ENCODE data around the gene CPN2.

CPN2 gene

DNA sequence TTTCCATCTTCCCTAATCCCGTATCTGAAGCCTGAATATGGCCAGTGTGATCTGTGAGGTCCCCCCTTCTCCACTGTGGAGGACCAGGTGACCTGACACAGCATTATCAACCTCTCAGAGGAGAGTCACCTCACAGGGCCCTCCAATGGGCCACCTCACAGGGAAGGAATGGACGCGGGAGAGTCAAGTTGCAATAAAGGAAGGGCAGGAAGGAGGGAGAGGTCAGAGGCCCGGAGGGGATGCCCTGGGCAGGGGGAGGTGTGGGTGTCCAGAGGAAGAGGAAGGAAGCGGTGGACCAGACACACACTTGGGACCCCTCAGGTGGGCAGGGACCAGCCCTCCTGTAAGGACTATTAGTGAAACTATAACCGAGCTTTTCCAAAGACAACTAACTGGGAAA, 33.0 kb upstream of the CPN2 start:
- Histone ChIP-seq H3K27me3 (ENCODE audit: insufficient read depth, low read length, poor library complexity, severe bottlenecking) (no peaks in the 10 kb centered on the region), H3K9ac (ENCODE audit: low read depth, low read length, poor library complexity, severe bottlenecking) (no peak overlapping the region), H3K79me2 (ENCODE audit: insufficient read depth, low read length) (no peaks in the 10 kb centered on the region), H3K4me2 (ENCODE audit: low read depth, low read length, poor library complexity, severe bottlenecking) (no peak overlapping the region), H3K4me1 (ENCODE audit: insufficient read depth, low read length, poor library complexity, severe bottlenecking) (peaks cover 2% of the 10 kb centered on the region), H3K9me3 (ENCODE audit: insufficient read depth, low read depth, low read length) (no peaks in the 10 kb centered on the region), H3F3A (ENCODE audit: low read depth) (no peaks in the 10 kb centered on the region), H2AFZ (ENCODE audit: low read length) (no peak overlapping the region), H4K20me1 (ENCODE audit: insufficient read depth, low read length, poor library complexity, severe bottlenecking) (no peaks in the 10 kb centered on the region), H3K4me3 (ENCODE audit: low read length, poor library complexity, severe bottlenecking) (no peak overlapping the region), H3K36me3 (ENCODE audit: insufficient read depth, low read length) (no peaks in the 10 kb centered on the region), H3K9me2 (replicated peaks; ENCODE audit: low read depth, low read length) (no peaks in the 10 kb centered on the region)
- TF ChIP-seq, protein P1, sequence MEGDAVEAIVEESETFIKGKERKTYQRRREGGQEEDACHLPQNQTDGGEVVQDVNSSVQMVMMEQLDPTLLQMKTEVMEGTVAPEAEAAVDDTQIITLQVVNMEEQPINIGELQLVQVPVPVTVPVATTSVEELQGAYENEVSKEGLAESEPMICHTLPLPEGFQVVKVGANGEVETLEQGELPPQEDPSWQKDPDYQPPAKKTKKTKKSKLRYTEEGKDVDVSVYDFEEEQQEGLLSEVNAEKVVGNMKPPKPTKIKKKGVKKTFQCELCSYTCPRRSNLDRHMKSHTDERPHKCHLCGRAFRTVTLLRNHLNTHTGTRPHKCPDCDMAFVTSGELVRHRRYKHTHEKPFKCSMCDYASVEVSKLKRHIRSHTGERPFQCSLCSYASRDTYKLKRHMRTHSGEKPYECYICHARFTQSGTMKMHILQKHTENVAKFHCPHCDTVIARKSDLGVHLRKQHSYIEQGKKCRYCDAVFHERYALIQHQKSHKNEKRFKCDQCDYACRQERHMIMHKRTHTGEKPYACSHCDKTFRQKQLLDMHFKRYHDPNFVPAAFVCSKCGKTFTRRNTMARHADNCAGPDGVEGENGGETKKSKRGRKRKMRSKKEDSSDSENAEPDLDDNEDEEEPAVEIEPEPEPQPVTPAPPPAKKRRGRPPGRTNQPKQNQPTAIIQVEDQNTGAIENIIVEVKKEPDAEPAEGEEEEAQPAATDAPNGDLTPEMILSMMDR (conservative IDR thresholded peaks at IDR 0.05; ENCODE audit: low read length), result no peak
- no peak for TF ChIP-seq EZH2phosphoT487 (IDR thresholded peaks at IDR 0.05; ENCODE audit: borderline replicate concordance)

DNA sequence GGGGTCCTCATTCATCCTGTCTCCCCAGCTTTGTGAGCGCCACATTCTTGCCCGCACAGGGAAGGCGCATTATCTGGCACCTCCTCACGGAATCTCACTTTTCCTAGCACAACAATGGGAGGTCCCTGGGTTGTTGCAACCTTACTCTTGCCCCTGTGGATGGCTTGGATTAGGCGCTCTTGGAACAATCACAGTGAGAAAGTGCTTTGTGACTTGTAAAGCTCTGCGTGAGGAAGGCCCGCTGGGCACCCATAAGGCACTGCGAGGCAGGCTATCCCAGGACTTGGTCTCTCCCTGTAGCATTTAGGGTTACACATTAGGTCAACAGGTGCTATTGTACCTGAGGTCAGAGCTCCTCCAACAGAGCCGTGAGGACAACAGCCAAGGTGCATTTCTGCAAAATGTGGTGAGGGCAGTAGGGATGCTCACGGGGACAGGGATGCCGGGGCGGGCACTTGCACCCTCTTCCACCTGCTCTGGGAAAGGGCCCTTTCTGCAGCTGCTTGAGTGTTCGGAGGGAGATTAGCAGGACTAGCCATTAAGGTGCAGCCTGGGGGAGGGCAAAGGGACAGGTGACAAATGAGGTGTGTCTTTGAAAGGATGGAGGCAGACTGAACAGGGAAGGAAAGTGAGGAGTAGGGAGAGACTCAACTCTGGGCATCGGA, 32.3 kb upstream of the CPN2 start:
- Histone ChIP-seq H2AFZ (ENCODE audit: low read length) (no peak overlapping the region), H3K9me3 (ENCODE audit: insufficient read depth, low read depth, low read length) (no peaks in the 10 kb centered on the region), H3K9ac (ENCODE audit: low read depth, low read length, poor library complexity, severe bottlenecking) (no peak overlapping the region), H4K20me1 (ENCODE audit: insufficient read depth, low read length, poor library complexity, severe bottlenecking) (no peaks in the 10 kb centered on the region), H3K9me2 (replicated peaks; ENCODE audit: low read depth, low read length) (no peaks in the 10 kb centered on the region), H3K4me2 (ENCODE audit: low read depth, low read length, poor library complexity, severe bottlenecking) (no peak overlapping the region), H3K79me2 (ENCODE audit: insufficient read depth, low read length) (no peaks in the 10 kb centered on the region), H3K27me3 (ENCODE audit: insufficient read depth, low read length, poor library complexity, severe bottlenecking) (no peaks in the 10 kb centered on the region), H3K4me1 (ENCODE audit: insufficient read depth, low read length, poor library complexity, severe bottlenecking) (peaks cover 2% of the 10 kb centered on the region), H3F3A (ENCODE audit: low read depth) (no peaks in the 10 kb centered on the region), H3K4me3 (ENCODE audit: low read length, poor library complexity, severe bottlenecking) (no peak overlapping the region), H3K36me3 (ENCODE audit: insufficient read depth, low read length) (no peaks in the 10 kb centered on the region)
- TF ChIP-seq, protein P1 (conservative IDR thresholded peaks at IDR 0.05; ENCODE audit: low read length), result no peak
- TF ChIP-seq EZH2phosphoT487 (IDR thresholded peaks at IDR 0.05; ENCODE audit: borderline replicate concordance), result no peak

DNA sequence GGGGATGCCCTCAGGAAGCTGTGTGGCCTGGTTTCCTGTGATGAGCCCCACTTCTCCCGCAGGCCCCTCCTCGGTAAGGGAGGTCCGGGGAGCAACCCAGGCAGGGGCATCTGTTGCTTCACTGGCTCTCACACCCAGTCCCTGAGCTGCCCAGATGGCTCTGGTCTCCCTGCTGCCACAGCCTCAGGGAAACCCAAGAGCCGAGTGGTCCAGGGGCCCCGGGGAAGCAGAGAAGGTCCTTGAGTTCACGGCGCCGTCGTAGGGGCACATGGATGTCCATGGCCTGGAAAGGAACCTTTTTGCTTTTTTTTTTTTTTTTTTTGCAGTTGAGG, 31.7 kb upstream of the CPN2 start:
- Histone ChIP-seq H3K9me2 (replicated peaks; ENCODE audit: low read depth, low read length) (no peaks in the 10 kb centered on the region), H3K4me1 (ENCODE audit: insufficient read depth, low read length, poor library complexity, severe bottlenecking) (peaks cover 2% of the 10 kb centered on the region), H3K4me3 (ENCODE audit: low read length, poor library complexity, severe bottlenecking) (no peak overlapping the region), H3K9ac (ENCODE audit: low read depth, low read length, poor library complexity, severe bottlenecking) (no peak overlapping the region), H3K27me3 (ENCODE audit: insufficient read depth, low read length, poor library complexity, severe bottlenecking) (no peaks in the 10 kb centered on the region), H3K9me3 (ENCODE audit: insufficient read depth, low read depth, low read length) (no peaks in the 10 kb centered on the region), H3K79me2 (ENCODE audit: insufficient read depth, low read length) (no peaks in the 10 kb centered on the region), H3F3A (ENCODE audit: low read depth) (no peaks in the 10 kb centered on the region), H2AFZ (ENCODE audit: low read length) (no peak overlapping the region), H3K36me3 (ENCODE audit: insufficient read depth, low read length) (no peaks in the 10 kb centered on the region), H4K20me1 (ENCODE audit: insufficient read depth, low read length, poor library complexity, severe bottlenecking) (no peaks in the 10 kb centered on the region), H3K4me2 (ENCODE audit: low read depth, low read length, poor library complexity, severe bottlenecking) (no peak overlapping the region)
- TF ChIP-seq, protein P1 (conservative IDR thresholded peaks at IDR 0.05; ENCODE audit: low read length), result no peak
- no peak for TF ChIP-seq EZH2phosphoT487 (IDR thresholded peaks at IDR 0.05; ENCODE audit: borderline replicate concordance)
